ENCODE results near the gene RAD51B. TPM values are rescaled to one million over a fixed set of nuclear protein-coding genes. Genes with fewer than 3 reads are reported as not detected.

RAD51B gene
- total and polyA plus RNA-seq, 9 donors, result 21.6 to 70.1 (median 35.1) TPM

DNA sequence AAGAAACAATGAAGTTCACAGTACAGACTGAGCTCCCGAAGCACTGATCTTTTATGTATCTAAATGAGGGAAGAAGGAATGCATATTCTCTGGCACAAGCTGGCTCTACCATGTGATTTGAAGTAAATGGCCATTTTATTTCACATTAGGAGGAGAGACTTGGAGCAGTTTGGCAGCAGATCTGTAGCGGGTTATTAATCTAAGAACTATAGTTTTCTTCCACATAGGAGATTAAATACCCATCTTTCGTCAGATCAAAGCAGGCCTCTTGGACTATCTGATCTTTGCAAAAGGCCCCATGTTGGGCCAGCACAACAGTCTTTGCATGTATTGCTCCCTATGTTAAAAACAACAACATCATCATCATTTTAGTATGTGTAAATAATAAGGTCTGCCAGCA is 495.5 kb downstream of the RAD51B start:
- H3K4me1 ChIP-seq (ENCODE audit: insufficient read depth), result peaks cover 13% of the 10 kb centered on the region
- H3K4me3 ChIP-seq, result no peak overlapping the region
- no peaks in the 10 kb centered on the region for H3K36me3 ChIP-seq
- intact Hi-C loops (cut with DNase I), result no loop called here
- no peak for DNase-seq
- no peaks in the 10 kb centered on the region for H3K27me3 ChIP-seq
- TF ChIP-seq, protein P1, sequence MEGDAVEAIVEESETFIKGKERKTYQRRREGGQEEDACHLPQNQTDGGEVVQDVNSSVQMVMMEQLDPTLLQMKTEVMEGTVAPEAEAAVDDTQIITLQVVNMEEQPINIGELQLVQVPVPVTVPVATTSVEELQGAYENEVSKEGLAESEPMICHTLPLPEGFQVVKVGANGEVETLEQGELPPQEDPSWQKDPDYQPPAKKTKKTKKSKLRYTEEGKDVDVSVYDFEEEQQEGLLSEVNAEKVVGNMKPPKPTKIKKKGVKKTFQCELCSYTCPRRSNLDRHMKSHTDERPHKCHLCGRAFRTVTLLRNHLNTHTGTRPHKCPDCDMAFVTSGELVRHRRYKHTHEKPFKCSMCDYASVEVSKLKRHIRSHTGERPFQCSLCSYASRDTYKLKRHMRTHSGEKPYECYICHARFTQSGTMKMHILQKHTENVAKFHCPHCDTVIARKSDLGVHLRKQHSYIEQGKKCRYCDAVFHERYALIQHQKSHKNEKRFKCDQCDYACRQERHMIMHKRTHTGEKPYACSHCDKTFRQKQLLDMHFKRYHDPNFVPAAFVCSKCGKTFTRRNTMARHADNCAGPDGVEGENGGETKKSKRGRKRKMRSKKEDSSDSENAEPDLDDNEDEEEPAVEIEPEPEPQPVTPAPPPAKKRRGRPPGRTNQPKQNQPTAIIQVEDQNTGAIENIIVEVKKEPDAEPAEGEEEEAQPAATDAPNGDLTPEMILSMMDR (IDR thresholded peaks at IDR 0.05), result no peak
- TF ChIP-seq EP300 (IDR thresholded peaks at IDR 0.05) (no peak), POLR2A (IDR thresholded peaks at IDR 0.05) (no peak)
- H3K9me3 ChIP-seq, result no peaks in the 10 kb centered on the region
- H3K27ac ChIP-seq, result no peak overlapping the region
- 68% methylated on average over 3 of the region's 3 CpGs for WGBS, 3 donors

DNA sequence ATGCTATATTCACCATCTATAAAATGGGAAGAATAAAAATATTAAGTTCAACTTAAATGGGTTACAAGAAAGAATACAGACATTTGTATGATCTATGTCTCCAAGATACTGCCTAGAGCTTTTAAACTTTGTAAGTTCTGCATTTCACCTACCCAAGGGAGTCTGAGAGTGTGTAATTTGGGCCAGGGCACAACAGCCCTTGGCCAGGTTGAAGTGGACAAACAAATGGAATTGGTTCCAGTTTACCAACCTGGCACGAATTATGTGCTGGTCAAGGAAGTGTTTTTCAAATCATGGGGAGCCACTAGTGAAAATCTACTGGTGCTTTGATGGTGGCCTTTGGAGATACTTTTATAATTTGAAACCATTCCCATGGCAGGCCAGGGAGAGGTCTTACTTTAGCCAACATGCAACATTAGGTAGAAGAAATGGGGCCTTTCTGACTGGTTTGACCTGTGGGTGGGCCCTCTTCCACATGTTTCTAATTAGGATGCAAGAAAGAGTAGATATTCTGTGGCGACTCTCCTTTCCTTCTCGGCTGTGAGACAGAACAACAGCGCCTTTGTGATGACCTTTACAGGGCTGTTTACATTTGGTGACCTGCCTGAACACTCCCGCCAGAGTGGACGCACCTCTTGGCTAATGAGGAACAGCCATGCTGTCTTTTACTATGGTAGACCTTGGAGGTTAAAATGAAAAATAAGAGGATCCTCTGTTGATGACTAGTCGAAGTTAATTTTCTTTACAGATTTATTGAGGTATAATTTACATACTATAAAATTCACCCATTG is 496.7 kb downstream of the RAD51B start:
- H3K4me3 ChIP-seq, result no peak overlapping the region
- intact Hi-C loops (cut with DNase I), result no loop called here
- TF ChIP-seq, protein P1 (IDR thresholded peaks at IDR 0.05), result no peak
- TF ChIP-seq EP300 (IDR thresholded peaks at IDR 0.05) (no peak), POLR2A (IDR thresholded peaks at IDR 0.05) (no peak)
- H3K9me3 ChIP-seq, result no peaks in the 10 kb centered on the region
- WGBS, 3 donors, result 77 to 86% (median 85%) methylated on average over 7 of the region's 7 CpGs
- H3K36me3 ChIP-seq, result no peaks in the 10 kb centered on the region
- H3K4me1 ChIP-seq (ENCODE audit: insufficient read depth), result peaks cover 13% of the 10 kb centered on the region
- no peak overlapping the region for H3K27ac ChIP-seq
- DNase-seq, result no peak
- H3K27me3 ChIP-seq, result no peaks in the 10 kb centered on the region

DNA sequence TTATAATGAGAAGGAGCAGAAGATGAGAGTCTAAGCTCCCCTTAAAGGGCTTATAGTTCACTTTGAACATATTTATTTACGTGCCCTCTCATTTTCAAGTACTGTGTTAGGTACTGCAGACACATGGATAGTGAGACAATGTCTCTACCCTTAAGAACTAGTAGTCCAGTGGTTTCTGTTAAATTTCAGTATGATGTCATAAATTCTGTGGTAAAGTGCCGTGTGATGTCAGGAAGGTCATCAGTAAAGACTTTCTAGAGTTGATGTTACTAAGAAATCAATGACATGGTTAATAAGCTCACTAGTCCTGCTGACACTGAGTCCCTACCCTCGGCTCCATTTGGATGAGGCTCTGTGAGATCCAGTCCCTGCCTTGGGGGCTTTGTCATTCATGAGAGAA is 497.7 kb downstream of the RAD51B start:
- peaks cover 13% of the 10 kb centered on the region for H3K4me1 ChIP-seq (ENCODE audit: insufficient read depth)
- intact Hi-C loops (cut with DNase I), result no loop called here

DNA sequence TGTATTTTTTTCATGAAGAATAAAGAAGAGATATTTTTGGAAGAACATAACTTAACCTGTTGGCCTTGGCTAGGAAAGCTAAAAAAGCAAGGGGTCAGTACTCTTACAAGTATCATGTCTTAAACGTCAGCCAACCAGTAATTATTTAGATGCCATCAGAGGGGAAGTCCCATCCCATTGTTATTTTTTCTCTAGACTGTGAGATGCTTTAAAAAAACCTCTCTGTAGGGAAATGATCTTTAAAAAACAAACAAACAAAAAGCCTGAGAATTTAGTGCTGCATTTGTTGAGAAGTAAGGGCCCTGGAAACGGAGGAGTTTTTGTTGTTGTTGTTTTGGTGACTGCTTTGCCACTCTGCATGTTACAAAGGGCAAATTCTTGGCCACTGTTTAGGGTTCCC is 499.2 kb downstream of the RAD51B start:
- no peaks in the 10 kb centered on the region for H3K9me3 ChIP-seq
- peak overlapping the region; percentile 5 to 25 for H3K27ac ChIP-seq
- no peaks in the 10 kb centered on the region for H3K27me3 ChIP-seq
- DNase-seq, result no peak
- no peak overlapping the region for H3K4me3 ChIP-seq
- TF ChIP-seq POLR2A (IDR thresholded peaks at IDR 0.05) (no peak), EP300 (IDR thresholded peaks at IDR 0.05) (no peak)
- TF ChIP-seq, protein P1 (IDR thresholded peaks at IDR 0.05), result no peak
- intact Hi-C loops (cut with DNase I), result no loop called here
- H3K4me1 ChIP-seq (ENCODE audit: insufficient read depth), result peaks cover 21% of the 10 kb centered on the region
- H3K36me3 ChIP-seq, result no peaks in the 10 kb centered on the region
- WGBS, 3 donors, result 6 to 12% (median 7%) methylated on average over 2 of the region's 2 CpGs

More for the DNA sequence above, 497.7 kb downstream of the RAD51B start:
- WGBS, 3 donors, result 94 to 96% (median 95%) methylated on average over 3 of the region's 3 CpGs
- no peaks in the 10 kb centered on the region for H3K27me3 ChIP-seq
- no peak overlapping the region for H3K27ac ChIP-seq
- DNase-seq, result no peak
- H3K36me3 ChIP-seq, result no peaks in the 10 kb centered on the region
- H3K9me3 ChIP-seq, result no peaks in the 10 kb centered on the region
- TF ChIP-seq, protein P1 (IDR thresholded peaks at IDR 0.05), result no peak
- TF ChIP-seq EP300 (IDR thresholded peaks at IDR 0.05) (no peak), POLR2A (IDR thresholded peaks at IDR 0.05) (no peak)
- no peak overlapping the region for H3K4me3 ChIP-seq

All from ovary (tissue), 9 donors.